ENCODE measurements around the gene RRAS2.
"Not testable (repeated sequence)": the region's sequence is repeated elsewhere in the genome, so short reads cannot be mapped to it uniquely, and the experiment has no call there.

RRAS2 gene

DNA sequence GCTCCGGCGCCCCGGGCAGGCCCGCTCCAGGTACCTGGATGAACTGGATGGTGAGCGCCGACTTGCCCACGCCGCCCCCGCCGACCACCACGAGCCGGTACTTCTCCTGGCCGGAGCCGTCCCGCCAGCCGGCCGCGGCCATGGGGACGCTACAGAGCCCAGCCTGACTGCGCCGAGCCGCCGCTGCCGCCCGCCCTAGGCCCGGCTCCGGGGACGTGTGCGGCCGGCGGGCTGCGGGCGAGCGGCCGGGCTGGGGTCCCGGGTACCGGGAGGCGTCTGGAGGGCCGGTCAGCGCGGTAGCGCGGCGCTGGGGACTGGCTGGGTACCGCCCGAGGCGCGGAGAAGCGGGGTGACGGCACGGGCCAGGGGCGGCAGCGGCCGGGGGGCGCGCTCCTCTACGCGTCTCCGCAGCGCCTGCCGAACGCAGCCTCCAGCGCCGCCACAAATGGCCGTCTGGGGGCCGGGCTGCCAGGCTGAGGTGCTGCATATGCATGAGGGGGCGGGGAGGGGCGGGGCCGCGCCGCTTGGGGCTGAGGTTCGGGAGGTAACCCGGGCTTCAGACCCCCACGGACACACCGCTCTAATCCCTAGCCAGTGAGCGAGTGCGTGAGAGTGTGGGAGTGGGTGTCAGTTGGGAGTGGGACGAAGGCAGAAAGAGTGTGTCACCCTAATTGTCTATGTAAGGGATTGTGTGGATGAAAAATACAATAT, at the start of gene RRAS2:
TSS of gene RRAS2 (minus strand) at position 455 of the 711 bp plus-strand sequence. CDS start at position 142, 313 bp downstream.
- DNase-seq = no peak

DNA sequence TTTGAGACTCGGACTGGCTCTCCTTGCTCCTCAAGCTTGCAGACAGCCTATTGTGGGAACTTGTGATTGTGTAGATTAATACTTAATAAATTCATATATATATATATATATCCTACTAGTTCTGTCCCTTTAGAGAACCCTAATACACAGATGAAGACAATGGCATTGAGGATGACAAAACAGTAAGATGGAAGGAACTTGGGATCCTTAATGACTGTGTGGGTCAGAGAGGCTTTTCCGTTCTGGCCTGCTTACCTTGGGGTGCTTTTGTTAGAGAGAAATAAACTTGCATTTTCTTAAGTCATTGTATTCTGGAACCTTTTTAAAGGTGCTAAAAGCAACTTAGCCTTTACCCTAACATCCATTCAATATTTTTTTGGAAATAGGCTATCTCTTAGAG, 49.6 kb upstream of the RRAS2 start:
- no peak for DNase-seq

DNA sequence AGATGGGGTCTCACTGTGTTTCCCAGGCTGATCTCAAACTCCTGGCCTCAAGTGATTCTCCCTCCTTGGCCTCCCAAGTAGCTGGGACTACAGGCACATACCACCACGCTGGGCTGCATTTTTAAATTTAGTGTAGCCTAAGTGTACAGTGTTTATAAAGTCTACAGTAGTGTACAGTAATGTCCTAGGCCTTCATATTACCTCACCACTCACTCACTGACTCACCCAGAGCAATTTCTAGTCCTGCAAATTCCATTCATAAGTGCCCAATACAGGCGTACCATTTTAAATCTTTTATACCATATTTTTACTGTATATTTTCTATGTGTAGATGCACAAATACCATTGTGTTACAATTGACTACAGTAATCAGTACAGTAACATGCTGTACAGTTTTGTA, 47.1 kb upstream of the RRAS2 start:
- DNase-seq = not testable (repeated sequence)

DNA sequence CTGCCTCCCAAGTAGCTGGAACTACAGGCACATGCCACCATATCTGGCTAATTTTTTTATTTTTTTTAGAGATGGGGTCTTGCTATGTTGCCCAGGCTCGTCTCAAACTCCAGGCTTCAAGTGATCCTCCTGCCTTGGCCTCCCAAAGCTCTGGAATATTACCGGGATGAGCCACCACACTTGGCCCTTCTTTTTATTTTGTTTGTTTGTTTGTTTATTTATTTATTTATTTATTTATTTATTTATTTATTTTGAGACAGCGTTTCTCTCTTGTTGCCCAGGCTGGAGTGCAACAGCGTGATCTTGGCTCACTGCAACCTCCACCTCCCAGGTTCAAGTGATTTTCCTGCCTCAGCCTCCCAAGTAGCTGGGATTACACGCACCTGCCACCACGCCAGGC, 44.5 kb upstream of the RRAS2 start:
- DNase-seq = not testable (repeated sequence)

DNA sequence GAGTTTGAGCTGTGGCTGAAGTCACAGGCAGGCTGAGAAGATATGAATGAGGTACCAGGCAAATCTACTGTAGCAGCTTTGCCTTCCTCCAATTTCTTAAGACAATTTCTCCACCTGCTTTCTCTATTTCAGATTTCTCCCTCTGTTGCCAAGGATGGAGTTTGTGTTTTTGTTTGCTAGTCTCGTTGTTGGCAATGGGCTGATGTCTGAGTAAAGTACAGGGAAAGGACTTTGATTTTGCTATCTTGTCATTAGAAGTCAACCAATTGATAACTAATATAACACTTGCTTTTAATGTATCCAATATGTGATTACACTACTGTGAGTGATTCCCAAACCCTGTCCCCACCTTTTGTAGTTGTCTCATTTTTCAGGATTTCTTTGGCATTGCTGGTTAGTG, 40.1 kb upstream of the RRAS2 start:
- DNase-seq = no peak

DNA sequence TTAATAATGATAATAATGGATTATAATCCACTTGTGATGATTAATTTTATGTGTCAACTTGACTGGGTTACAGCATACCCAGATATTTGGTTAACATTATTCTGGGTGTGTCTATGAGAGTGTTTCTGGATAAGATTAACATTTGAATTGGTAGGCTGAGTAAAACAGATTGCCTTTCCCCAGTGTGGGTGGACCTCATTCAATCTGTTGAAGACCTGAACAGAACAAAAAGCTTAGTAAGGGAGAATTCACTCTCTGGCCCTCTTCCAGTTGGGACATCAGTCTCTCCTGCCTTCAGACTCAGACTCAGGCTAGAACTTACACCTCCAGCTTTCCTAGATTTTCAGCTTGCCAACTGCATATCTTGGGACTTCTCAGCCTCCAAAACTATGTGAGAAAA, 37.3 kb upstream of the RRAS2 start:
- no peak for DNase-seq

DNA sequence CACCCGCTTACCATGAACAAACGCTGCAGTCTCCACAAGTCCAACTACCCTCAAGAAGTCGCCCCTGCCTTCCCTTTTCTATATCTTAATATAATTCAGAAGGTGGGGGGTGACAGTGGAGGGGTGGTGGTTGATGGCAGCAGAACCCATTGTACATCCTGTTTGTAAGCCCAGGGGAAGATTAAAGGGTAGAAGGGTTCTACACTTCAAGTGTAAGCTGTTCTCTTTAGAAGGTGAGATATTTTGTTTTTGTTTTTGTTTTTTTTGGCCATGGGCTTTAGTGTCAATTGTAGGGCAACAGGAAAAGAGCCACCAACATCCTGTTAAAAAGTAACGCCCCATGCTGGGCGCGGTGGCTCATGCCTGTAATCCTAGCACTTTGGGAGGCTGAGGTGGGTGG, 34.9 kb upstream of the RRAS2 start:
- no peak for DNase-seq

DNA sequence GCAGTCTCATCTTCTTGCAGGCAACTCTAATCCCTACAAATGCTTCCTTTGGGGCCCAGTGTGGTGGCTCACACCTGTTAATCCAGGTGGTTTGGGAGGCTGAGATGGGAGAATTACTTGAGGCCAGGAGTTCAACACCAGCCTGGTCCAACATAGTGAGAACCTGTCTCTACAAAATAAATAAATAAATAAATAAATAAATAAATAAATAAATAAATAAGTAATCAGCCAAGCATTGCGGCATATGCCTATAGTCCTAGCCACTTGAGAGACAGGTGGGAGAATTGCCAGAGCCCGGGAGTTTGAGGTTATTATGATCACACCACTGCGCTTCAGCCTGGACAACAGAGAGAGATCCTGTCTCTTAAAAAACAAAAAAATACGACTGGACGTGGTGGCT, 34.1 kb upstream of the RRAS2 start:
- no peak for DNase-seq

DNA sequence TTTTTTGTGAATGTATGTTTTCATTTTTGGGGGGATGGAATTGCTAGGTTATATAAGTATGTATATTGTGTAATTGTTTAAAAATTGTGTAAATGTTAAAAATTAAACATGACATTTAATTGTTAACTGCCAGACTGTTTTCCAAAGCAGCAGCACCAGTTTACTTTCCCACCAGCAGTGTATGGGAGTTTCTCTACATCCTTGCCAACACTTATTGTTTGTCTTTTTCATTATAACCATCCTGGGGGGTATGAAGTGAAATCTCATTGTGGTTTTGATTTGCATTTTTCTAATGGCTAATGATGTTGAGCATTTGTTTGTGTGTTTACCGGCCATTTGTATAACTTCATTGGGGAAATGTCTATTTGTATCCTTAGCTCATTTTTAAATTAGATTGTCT, 31.7 kb upstream of the RRAS2 start:
- no peak for DNase-seq

DNA sequence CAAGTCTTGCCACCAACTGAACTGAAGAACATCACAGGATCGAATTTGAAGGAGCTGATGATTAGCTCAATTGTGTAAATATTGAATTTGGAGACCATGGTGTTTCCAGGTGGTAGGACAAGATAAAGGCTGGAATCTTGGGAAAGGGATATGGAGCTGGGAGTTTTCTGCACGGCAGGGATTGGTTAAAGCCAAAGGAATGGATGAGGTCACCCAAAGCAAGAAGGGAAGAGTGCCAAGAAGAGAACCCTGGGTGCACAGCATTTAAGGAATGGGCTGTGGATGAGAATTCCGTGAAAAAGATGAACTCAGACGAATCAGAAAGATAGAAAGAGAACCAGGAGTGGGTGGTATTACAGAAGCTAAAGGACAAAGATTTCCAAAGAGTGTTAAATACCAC, 29.4 kb upstream of the RRAS2 start:
- no peak for DNase-seq

DNA sequence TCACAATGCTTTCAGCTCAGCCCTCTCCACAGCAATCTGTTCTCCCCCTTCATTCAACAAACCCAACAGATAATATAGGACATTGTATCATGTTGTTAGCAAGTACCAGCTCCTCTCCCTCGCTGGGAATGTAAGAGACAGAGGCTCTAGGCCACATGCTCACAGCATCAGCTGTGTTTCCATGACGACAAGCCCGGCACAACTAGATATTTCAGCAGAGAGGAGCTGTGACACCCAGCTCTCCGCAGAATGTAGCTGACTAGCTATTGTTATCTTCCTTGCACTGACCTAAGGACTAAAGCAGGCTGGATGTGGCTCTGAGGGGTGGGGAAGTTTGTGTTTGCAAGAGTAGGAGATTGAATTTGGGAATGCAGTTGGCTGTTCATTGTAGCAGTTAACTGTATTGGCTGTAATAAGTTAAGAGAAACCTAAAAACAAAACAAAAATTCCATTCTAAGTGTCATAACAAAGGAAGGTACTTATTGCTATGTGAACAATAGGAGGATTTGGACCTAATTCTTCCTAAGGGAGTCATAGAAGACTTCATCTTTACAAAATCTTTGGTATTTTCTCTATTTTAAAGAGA, 28.0 kb upstream of the RRAS2 start:
- DNase-seq = no peak

DNA sequence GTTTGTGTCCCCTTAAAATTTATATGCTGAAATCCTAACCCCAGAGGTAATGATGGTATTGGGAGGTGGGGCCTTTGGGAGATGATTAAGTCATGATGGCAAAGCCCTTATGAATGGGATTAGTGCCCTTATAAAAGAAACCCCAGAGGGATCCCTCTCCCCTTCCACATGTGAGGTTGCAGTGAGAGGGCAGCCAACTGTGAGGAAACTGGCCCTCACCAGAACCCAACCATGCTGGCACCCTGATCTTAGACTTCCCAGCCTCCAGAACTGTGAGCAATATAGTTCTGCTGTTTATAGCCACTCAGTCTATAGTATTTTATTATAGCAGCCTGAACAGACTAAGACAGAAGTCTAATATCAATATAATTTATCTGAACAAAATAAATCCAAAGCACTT, 27.1 kb upstream of the RRAS2 start:
- no peak for DNase-seq

DNA sequence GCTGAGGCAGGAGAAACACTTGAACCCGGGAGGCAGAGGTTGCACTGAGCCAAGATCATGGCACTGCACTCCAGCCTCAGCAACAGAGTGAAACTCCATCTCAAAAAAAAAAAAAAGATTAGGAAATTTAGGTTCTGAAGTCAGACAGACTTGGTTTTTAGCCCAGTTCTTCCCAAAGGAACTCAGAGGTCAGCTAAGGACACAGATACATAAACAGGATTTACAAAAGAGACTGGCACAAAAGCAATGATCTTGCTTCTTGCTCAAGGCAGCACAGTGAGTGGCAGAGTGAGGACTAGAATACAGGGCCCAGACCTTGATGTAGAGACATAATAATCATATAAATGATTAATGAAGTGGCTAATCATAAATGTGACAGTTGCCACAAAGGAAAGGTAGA, 25.4 kb upstream of the RRAS2 start:
- DNase-seq = no peak

DNA sequence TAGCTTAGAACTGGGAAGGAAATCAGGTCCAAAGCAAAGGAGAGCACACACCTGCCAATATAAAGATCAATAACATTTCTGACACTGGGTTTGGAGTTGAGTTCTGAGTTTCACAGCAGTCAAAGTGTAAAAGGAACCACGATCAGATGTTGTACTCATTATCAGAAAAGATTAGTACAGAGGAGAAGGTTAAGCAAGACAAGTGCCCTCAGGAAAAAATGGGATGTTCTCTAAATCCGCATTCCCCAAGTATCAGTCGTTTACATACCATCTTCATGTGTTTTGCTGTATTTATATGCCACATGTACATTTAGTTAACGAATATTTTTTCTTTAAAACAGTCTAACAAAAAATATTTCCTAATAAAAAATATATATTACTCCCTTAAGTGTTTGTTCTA, 23.0 kb upstream of the RRAS2 start:
- no peak for DNase-seq

DNA sequence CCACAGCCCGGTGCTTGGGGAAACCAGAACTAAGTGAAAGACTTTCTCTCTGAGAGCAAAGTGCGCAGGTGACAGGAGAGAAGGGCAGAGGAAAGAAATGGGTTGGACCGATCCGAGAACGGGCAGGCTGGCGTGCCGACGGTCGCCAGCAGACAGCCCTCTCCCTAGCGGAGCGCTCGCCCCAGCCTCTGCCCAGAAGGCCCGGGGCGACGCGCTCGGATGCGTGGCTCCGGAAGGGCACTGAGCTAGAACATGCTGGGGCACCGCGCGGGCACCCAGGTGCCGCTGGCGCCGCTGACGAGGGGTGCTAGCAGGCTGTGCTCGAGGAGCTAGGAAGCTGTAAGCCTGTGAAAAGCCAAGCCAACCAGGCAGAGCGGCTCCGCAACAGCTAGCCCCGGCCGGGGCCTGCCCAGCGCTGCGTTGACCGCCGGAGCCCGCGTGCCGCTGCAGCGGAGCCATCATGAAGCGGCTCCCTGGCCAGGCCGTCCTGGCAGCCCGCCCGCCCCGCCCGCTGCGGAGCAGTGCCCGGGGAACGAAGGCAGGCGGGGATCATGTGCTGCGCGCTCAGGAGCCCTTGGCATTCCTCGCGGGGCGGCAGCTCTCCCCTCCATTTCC, 22.1 kb upstream of the RRAS2 start:
- no peak for DNase-seq

DNA sequence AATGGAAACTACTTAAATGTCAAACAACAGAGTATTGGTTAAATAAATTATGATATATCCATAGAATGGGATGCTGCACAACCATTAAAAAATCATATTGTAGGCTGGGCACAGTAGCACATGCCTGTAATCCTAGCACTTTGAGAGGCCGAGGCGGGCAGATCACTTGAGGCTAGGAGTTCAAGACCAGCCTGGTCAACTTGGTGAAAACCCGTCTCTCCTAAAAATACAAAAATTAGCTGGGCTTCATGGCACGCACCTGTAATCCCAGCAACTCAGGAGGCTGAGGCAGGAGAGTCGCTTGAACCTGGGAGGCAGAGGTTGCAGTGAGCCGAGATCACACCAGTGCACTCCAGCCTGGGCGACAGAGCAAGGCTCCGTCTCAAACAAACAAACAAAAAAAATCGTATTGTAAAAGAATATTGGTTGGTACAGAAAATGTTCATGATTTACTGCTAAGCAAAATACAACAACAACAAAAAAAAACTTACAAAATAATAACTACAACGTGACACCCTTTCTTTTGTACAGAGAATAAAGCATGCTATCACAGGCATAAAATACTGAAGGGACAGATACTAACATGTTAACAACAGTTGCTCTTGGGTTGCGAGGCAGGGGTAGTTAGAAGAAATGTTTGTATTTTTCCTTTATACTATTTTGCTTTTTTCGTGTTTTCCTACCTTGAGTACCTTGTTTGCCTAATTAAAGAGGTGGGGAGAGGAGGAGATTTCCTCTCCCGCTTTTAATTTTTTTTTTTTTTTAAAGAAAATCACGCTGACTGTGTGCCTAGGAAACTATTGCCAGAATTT, 21.3 kb upstream of the RRAS2 start:
- no peak for DNase-seq

DNA sequence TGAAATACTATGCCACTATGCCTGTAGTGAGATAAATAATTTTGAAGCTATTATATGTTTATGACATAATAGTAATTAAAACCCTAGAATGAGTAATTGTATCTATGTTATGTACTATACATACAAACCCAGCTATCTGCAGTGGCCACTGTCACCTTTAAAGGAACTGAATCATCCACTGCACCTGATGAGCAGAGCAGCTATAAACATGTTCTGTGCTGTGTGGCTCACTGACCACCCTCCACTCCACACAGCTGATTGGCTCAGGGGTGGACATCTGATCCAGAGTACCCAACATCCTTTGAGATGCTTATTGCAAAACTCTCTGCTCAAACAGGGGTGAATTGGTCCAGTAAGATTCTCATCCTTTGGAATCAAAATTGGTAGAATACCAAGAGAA, 19.2 kb upstream of the RRAS2 start:
- no peak for DNase-seq

DNA sequence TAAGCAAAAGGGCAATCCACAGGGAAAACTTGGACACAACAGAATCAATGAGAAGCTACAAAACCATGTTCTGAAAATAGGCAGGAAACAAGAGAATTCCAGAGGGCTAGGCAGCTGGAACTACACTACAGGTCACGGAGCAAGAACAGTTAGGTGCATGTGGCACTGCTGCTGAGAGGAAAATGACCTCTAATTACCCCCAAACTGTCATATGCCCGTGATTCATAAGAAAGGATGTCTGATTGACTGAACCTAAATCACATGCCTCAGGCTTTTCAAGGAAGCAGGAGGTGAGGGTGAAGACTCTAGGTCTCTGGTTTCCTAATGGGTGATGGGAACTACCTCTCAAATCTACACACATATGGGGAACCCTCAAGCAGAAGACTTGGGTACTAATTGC, 17.9 kb upstream of the RRAS2 start:
- DNase-seq = no peak

DNA sequence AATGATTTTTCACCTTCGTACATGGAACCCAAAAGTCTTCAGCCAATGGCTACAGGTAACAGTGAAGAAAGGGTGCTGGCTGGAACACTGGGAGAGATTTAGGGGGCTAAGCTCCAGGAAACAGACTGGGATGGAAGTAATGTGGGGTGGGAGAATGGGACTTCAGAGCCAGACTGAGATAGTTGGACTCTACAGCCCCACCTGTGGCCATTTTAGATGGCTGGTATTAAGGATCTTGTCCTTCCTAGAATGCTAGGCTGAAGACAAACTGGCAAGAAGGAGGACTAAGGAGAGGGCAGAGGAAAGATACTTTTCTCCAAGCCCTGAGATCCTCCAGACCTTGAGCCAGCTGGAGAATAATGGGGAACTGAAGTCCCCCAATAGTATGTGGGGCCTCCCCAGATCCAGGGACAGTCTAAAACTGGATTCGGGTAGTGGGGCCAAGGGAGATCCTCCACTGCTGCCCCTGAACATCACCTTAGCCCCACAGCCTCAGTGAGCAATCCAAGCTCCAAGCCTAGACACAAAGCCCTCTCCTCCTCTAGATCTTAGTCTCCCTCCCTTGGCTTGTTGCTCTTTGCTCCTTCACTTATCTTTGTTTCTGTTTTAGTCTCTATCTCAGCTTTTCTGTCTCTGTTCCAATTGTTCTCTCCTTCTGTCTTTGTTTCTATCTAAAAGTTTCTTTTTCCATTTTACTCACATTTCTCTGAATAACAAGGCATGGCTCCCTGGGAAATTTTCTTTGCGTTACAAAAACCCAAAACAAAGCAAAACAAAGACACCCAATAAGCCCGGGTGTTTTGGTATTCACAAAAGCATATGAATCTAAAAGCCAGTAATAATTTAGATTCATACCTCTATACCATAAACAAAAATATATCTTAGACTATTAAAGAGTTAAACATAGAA, 16.2 kb upstream of the RRAS2 start:
- DNase-seq = no peak

DNA sequence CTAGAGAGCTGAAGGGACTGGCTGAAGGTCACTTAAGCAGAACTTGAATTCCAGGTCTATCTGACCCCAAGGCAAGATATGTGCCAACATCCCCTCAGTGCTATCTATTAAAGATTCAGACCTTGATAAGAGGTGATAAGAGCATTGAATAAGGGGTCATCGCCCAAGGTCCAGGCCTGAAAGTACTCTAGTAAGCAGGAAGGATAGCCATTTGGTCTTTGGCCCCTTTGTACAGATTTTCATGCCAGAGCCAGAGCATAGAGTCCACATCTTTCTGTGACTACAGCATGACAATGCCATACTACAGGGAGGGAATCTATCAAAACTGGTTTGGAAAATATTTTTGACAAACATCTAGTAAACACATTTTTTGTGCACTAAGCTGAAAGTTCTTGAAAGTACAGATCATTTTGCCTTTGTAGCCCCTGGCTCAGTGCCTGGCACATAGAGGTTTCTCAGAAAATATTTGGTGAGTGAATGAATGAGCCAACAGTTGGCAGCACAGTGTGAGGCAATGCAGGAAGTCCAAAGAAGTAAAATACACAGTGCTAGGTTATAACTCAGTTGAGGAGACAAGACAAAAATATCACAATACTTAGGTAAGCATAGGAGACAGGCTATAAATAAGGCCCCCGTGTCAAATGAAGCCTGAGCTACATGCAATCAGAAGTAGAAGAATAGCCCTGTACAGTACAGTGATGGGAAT, 15.1 kb upstream of the RRAS2 start:
- no peak for DNase-seq

DNA sequence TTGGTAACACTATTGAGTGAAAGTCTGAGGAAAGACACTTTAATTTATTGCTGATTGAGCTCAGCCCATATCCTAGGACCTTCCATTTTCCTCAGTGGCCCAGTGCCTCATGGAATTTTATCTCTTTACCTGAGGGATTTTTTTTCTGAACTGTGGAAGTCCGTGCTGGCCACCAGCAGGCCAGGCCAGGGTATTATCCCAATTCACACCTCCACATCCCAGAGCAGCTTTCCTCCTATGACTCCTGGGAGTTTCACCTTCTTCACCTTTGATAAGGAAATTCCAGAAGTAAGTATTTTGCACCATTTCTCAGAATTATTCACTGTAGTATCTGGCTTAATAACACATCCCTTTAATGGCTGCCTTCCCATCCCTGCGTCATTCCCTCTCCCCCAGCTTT, 13.0 kb upstream of the RRAS2 start:
- no peak for DNase-seq

DNA sequence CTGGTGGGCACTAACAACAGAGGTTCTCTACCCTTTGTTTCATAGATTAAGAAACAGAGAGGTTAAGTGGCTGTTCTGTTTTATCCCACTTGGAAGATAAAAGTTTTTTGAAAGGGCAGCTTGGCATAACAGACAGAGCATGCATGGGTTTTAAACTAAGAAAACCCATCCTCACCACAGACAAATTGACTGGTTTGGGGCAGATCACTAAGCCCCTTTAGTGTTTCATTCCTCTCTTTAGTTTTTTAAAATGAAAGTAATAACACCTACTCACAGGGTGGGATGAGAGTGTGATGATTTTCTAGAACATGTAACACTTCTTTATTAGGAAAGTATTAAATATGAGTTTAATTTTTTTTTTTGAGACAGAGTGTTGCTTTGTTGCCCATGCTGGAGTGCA, 12.3 kb upstream of the RRAS2 start:
- no peak for DNase-seq
